GM12801 (cell line): ENCODE measurements around the gene KBTBD6.

ENCODE experiments used
- TF ChIP-seq, protein P1 (sequence below): IDR thresholded peaks from one replicate; pipeline ENCODE4 v1.5.1; 2011; ENCODE audit warnings: control low read depth; ENCODE audit not compliant: insufficient read length; ENCODE audit errors: extremely low read depth

The KBTBD6 gene

GRCh38 chr13:41079725-41080124 lies 52.9 kb downstream of the KBTBD6 start:
- TF ChIP-seq, protein P1, sequence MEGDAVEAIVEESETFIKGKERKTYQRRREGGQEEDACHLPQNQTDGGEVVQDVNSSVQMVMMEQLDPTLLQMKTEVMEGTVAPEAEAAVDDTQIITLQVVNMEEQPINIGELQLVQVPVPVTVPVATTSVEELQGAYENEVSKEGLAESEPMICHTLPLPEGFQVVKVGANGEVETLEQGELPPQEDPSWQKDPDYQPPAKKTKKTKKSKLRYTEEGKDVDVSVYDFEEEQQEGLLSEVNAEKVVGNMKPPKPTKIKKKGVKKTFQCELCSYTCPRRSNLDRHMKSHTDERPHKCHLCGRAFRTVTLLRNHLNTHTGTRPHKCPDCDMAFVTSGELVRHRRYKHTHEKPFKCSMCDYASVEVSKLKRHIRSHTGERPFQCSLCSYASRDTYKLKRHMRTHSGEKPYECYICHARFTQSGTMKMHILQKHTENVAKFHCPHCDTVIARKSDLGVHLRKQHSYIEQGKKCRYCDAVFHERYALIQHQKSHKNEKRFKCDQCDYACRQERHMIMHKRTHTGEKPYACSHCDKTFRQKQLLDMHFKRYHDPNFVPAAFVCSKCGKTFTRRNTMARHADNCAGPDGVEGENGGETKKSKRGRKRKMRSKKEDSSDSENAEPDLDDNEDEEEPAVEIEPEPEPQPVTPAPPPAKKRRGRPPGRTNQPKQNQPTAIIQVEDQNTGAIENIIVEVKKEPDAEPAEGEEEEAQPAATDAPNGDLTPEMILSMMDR, result no peak
